GM18526 (cell line): Measurements from ENCODE around the gene TIMM8A.

ENCODE experiments used
- POLR2A ChIP-seq: IDR thresholded peaks from 3 replicates; pipeline ENCODE4 v1.6.1; 2011; ENCODE audit not compliant: insufficient read length; ENCODE audit errors: extremely low read depth

Gene TIMM8A, protein sequence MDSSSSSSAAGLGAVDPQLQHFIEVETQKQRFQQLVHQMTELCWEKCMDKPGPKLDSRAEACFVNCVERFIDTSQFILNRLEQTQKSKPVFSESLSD

DNA sequence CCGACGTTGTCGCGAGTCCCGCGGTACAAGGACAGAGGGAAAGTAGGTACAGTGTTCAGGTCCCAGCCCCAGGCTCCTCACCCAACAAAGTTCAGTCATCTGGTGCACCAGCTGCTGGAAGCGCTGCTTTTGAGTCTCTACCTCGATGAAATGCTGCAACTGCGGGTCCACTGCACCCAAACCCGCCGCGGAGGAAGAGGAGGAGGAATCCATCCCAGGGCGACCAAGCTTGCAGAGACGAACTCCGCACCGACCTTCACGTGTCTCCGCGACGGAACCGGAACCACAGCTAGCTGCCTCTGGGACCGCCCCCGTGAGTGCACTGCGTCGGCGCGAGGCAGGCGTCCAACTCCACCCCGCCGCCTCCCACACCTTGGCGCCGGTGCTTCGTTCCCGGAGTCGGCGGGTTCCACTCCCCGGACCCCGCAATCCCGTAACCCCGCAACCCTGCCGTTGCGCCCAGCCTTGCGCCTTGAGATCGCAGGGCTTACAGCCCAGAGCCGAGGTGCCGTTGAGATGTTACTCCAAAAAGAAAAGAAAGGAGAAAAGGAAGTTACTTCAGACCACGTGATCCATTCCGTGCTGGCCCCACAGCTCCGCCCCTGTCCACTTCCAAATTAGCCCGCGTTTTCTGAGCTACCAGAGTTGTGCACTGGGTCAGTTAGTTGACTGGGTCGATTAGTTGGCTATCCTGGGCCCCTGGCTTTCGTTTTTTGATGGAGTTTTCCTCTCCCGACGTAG, at the start of gene TIMM8A:
Gene TIMM8A (minus strand): TSS at position 291 of the 741 bp plus-strand sequence. CDS start 78 bp downstream, at position 213.
- peak; percentile 67 for TF ChIP-seq POLR2A

DNA sequence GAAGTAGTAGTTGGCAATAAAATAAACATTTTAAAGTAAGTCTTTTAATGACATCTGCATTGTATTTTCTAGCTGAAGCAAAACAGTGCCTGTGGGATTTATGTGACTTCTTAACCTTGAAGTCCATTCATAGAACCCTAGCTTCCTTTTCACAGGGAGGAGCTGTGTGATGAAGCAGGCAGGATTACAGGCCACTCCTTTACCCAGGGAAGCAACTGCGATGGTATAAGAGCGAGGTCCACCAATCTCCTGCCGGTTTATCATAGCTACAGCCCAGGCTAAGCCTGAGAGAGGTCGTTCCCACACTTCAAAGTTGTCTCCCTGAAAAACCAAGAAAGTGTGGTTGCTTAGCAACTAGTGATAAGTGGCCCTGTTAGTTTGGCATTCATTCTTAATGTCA, 49.2 kb upstream of the TIMM8A start:
- no peak for TF ChIP-seq POLR2A

DNA sequence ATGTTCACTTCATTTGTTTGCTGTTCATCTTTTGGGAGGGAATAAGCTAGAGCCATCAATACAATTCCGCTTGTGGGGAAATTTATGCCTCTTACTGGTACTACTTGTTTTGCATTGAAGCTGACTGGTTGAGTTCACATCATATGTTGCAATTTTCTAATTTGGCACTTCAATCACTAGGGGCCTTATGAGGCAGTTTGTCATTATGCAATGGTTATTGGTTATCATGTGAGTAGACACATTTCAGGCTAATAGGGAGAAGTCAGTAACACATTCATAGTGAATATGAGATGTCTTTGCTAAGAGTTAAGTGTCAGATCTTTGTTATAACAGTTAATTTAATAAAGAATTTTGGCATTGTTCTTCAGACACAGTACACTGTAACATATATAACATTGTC, 47.2 kb upstream of the TIMM8A start:
- no peak for TF ChIP-seq POLR2A

DNA sequence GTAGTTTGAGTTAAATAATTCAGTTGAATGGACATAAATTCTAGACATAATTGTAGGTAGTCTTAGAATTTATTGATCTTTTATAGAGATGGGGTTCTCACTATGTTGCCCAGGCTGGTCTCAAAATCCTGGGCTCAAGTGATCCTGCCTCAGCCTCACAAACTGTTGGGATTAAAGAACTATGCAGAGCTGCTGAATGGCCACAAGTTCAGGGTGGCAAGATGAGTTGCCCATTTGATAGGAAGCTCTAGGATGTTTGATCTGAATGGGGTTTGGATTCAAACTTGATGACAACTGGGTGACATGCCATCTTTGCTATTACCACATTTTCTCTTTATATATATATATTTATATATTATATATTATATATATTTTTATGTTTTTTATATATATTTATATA, 45.8 kb upstream of the TIMM8A start:
- TF ChIP-seq POLR2A, result no peak

DNA sequence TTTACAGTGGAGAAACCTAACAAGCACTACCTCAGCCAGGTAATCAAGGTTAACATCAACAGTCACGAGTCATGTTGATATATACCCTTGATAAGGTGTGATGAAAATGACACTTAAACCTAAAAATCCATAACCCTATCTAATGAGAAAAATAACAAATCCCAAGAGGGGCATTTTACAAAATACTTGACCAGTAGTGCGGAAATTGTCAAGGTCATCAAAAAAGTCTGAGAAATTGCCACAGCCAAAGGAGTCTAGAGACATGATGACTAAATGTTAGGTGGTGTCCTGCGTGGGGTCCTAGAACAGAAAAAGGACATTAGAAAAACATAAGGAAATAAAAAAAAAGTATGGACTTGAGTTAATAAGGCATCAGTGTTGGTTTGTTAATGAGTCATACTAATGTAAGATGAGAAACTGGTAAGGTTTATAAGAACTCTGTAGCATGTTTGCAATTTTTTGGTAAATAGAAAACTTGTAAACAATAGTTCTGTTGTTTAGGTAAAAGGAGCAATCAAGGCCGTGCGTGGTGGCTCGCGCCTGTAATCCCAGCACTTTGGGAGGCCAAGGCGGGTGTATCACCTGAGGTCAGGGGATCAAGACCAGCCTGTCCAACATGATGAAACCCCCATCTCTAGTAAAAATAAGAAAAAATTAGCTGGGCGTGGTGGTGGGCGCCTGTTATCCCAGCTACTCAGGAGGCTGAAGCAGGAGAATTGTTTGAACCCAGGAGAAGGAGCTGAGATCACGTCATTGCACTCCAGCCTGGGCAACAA, 45.2 kb upstream of the TIMM8A start:
- TF ChIP-seq POLR2A, result no peak

DNA sequence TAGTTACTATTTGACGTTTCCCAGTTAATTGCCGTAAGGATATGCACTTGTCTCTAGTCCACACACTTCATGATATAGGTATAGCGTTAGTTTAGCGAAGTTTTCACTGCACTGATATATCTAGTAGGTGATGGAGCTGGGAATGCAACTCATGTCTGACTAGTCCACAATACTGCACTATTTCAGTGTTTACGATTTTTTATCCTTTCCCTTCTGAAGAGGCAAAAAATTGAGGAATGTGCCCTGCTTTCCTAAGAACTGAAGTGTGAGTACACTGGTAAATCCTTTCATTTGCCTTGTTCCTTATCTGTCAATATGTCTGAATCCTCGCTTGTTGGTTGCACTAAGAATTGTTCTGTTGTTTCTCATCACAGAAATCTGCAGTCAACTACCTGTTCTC, 43.3 kb upstream of the TIMM8A start:
- no peak for TF ChIP-seq POLR2A

DNA sequence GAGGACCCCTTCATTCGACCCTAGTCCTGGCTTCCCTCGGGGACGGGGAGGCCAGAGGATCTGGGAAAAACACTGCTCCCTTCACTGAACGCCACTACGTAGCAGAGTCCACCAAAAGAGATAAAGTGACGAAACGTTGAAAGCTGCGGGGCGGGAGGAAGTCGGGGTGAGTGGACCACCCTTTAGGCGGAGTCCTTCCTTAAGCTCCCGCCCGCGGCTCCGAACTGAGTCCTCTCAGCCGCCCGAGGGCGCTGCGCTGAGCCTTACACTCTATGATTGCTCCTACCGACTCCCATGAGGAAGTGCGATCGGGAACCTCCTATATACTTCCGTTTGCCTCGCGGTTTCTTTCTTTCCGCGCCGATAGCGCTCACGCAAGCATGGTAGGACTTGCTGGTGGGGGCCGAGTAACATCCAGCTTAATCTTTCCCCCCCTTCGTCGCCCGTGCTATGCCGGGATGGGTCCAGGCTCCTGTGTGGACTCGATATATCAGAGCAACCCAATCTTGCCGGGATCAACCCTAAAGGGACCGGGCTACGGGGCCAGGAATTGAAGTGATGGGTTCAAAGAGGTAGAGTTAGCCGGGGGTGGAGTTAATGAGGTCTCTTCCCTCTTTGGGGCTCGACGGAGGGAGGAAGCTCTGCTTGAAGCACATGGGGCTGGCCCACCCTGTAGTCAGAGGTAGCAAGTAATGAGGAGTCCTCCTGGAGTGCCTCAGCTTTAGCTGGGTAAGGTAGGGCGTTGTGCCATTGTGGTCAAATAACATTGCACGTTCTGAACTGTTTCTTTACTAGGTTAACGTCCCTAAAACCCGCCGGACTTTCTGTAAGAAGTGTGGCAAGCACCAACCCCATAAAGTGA, 42.4 kb upstream of the TIMM8A start, which contains the start of gene RPL36A:
Gene RPL36A (plus strand): TSS at position 348 of the 862 bp plus-strand sequence. CDS start 33 bp downstream, at position 381.
- peak; percentile 94 for TF ChIP-seq POLR2A

DNA sequence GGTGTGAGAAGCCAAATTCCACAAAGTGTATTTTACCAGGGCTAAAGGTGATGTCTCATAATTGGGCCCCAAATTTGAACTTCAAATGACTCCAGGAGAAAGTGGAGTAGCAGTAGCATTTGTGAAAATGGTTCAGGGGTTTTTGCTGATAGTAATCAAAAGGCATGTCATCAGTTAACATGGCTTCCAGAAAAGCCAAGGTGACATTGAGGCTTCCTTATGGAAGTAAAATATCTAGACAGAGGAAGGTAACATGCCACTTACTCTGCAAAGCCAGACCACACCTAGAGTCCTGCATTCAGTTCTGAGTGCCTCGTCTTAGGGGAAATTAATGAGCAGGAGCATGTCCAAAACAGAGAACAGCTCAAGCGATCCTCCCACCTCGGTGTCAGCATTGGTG, 40.1 kb upstream of the TIMM8A start:
- TF ChIP-seq POLR2A, result no peak

DNA sequence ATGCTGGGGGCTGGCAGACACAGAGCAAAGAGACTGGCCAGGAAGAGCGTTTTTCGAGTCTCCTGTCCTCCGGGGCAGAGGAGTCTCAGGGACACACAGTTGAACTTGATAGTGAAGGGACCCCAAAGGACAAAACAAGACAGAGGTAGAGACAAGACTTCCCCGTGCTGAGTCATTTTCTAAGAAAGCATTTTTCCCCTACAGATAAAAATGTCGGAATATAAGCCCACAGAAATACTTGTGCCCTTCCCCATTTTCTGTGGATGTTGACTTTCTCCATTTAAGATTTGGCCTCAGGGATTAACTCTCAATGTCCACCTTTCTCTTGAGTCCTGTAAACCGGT, 38.0 kb upstream of the TIMM8A start:
- TF ChIP-seq POLR2A, result no peak

DNA sequence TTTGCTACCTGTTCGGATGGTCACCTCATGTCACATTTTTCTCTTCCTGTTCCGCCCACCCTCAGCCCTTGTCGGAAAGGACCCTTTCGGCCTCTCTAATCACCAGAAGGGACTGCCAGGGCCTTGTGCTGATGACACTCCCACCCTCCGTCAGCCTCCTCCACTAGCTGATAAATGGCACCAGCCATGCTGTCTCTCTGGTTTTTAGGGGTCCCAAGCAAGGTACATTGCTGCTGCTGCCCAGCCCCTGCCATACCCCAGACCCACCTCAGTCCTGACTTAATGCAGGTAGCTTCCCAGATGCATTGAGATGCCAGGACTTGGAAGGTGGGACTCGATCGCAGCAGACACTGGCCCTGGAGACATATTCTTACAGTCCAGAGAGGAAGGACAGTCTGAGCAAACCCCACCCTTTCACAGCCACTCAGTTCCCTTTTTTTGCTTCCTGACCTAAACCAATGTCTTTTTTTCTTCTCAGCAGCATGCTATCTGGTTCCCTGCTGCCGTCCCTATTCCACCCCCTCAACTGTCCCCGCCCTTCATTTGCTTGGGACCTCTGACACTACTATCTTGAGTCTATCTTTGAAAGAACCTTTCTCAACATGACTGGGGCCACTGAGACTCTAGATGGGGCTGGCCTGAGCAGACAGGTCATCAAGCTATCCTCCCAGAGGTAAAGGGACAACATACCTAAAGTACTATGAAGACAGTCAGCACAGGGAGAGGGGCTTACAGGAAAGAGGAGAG, 37.4 kb upstream of the TIMM8A start, which contains the start of gene BTK:
Gene BTK (minus strand): TSS at position 397 of the 747 bp plus-strand sequence. CDS start 10,907 bp downstream, outside the sequence.
- peak; percentile 54 for TF ChIP-seq POLR2A

DNA sequence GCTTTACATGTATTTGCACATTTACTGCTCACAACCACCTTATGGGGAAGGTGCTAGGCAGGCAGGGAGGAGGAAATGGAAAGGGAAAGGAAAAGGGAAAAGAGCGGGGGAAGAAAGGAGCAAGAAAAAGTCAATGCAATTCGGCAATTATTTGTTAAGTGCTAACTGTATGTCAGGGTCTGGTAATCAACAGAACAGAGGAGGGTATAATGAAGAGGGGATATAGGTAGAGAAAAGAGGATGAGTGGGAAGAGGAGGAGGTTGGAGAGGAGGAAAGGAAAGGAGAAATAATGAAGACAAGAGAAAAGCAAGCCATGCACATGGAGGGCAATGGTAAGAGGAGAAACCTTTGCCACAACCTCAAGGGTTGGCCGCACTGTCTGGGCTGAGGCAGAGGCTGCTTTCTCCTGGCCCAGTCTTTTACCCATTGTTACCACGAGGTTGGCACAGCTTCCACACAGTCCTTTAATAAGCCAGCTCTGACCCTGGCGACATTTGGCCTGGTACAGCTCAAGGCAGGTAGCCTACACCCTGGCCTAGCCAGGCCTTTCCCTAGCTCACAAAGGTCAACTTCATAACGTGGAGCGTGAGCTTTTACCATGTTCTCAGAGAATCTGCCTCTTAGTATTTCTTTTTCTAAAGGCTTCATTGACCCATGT, 36.6 kb upstream of the TIMM8A start:
- no peak for TF ChIP-seq POLR2A

DNA sequence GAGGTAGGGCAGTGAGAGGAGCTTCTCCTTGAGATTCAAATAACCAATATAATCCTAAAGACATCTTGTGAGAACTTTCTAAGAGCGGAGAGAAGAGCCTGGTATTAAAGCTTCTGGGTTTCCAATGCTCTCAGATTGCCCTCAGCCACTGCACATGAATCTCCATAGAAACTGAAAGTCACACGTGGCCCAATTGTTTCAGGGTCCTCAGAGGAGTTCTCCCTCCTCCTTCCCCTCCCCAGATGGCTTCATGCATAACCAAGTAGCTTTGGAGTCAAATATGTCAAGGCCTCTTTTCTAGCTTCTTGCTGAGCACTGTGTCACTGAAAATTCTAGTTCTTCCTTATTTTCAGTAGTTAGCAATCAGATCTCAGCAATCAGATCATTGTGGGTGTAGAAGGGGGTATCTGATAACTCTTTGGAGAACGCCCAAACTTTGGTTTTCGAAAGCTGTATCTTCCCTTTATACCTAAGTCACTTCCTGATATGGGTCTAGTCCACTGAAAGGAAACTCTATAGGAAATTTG, 35.2 kb upstream of the TIMM8A start:
- no peak for TF ChIP-seq POLR2A

DNA sequence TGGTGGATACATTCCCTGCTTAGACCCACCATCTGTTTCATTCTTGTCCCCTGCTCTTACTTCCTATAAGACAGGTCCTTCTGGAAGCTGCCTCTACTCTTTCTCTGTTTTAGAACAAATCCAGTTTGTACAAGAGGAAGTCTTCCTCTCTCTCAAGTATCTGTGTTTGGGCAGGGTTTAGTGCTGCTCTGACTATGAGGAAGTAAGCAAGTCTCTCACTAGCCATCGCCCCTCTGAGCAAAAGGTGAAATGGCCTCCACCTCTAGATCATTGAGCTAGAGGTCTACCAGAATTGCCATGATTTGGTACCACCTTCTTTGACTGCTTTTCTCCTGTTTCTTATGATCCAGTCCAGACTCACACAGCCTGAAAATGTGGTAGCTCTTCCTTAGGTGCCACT, 29.0 kb upstream of the TIMM8A start:
- TF ChIP-seq POLR2A, result no peak
